ENCODE results near the gene CAMTA2.

CAMTA2 gene

GRCh38 chr17:4966844-4967538, 20.5 kb downstream of the CAMTA2 start:
- peak; percentile 99 for DNase-seq

GRCh38 chr17:4965311-4965986, 22.0 kb downstream of the CAMTA2 start:
- DNase-seq, result no peak

GRCh38 chr17:4960279-4960922, 27.1 kb downstream of the CAMTA2 start:
- DNase-seq, result no peak

GRCh38 chr17:4959261-4959965, 28.1 kb downstream of the CAMTA2 start:
- no peak for DNase-seq

GRCh38 chr17:4958102-4958501, 29.4 kb downstream of the CAMTA2 start:
- no peak for DNase-seq

- no peak for DNase-seq
Measured at GRCh38 chr17:4956493-4957061, 30.9 kb downstream of the CAMTA2 start.

- DNase-seq, result no peak
Measured at GRCh38 chr17:4955091-4955490, 32.4 kb downstream of the CAMTA2 start.

GRCh38 chr17:4953451-4953961, 34.0 kb downstream of the CAMTA2 start:
- DNase-seq, result no peak

GRCh38 chr17:4951486-4951885, 36.0 kb downstream of the CAMTA2 start:
- DNase-seq, result no peak

- DNase-seq, result no peak
Measured at GRCh38 chr17:4950746-4951204, 36.7 kb downstream of the CAMTA2 start, which contains the start of gene ENO3. ENO3 (plus strand) TSS chr17:4951119; CDS start chr17:4951830, 711 bp downstream.

GRCh38 chr17:4950075-4950745, 37.3 kb downstream of the CAMTA2 start:
- DNase-seq, result no peak

- peak; percentile 64 for DNase-seq
Measured at GRCh38 chr17:4949321-4950074, 38.0 kb downstream of the CAMTA2 start.

GRCh38 chr17:4948931-4949320, 38.5 kb downstream of the CAMTA2 start:
- peak; percentile 83 for DNase-seq

GRCh38 chr17:4948166-4948930, 39.1 kb downstream of the CAMTA2 start, which contains the start of gene PFN1:
PFN1 (minus strand) TSS chr17:4948530; CDS start chr17:4948394, 136 bp downstream.
- DNase-seq, result peak; percentile 83

- no peak for DNase-seq
Measured at GRCh38 chr17:4947411-4948165, 39.9 kb downstream of the CAMTA2 start.

GRCh38 chr17:4947010-4947410, 40.5 kb downstream of the CAMTA2 start:
- no peak for DNase-seq

GRCh38 chr17:4946312-4946976, 41.0 kb downstream of the CAMTA2 start:
- no peak for DNase-seq

GRCh38 chr17:4945944-4946280, 41.6 kb downstream of the CAMTA2 start:
- DNase-seq, result no peak

Measured in midbrain (tissue), 1 donor.